ENCODE data around the gene EPB41L1. TPM values are rescaled to one million over a fixed set of nuclear protein-coding genes. Genes with fewer than 3 reads are reported as not detected.

EPB41L1 gene
- total and polyA plus RNA-seq, 12 donors = 7.5 to 21.7 (median 15.8) TPM

DNA sequence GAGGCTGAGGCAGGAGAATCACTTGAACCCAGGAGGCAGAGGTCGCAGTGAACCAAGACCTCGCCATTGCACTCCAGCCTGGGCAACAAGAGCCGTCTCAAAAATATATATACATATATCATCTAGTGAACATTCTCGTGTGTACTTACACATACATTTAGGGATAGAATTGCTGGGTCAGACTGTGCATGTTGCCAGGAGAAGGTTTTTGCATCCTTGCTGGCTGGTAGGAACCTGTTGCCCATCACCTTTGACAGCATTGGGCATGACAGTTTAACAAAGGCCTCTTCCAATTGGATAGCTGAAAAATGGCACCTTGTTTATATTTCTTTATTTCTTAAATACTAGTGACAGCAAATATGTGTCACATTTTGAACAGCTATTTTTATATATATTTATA lies 87.1 kb downstream of the EPB41L1 start:
- H3K27me3 ChIP-seq = no peaks in the 10 kb centered on the region
- intact Hi-C loops (cut with DNase I) = no loop called here
- no peak overlapping the region for H3K27ac ChIP-seq
- H3K4me3 ChIP-seq = no peak overlapping the region
- WGBS, 2 donors = 90 to 91% methylated on average over 4 of the region's 4 CpGs
- TF ChIP-seq CTCF (IDR thresholded peaks at IDR 0.05) = no peak
- H3K36me3 ChIP-seq = peaks cover 0 to 81% (median 33%) of the 10 kb centered on the region in 9 donors
- peaks cover 0 to 30% (median 18%) of the 10 kb centered on the region in 9 donors for H3K4me1 ChIP-seq
- H3K9me3 ChIP-seq = no peaks in the 10 kb centered on the region
- no peak for ATAC-seq
- no peak for DNase-seq

GRCh38 chr20:36243726-36244125 lies 89.2 kb downstream of the EPB41L1 start:
- H3K4me1 ChIP-seq = peaks cover 0 to 10% (median 0%) of the 10 kb centered on the region in 9 donors
- DNase-seq (no peak), ATAC-seq (peak in 1 of 8 donors; percentile 27)
- no peaks in the 10 kb centered on the region for H3K27me3 ChIP-seq
- peaks cover 0 to 100% (median 47%) of the 10 kb centered on the region in 9 donors for H3K36me3 ChIP-seq
- no peak overlapping the region for H3K4me3 ChIP-seq
- no peaks in the 10 kb centered on the region for H3K9me3 ChIP-seq
- WGBS, 2 donors = 58 to 64% methylated on average over 1 of the region's 1 CpG
- intact Hi-C loops (cut with DNase I) = no loop called here
- H3K27ac ChIP-seq = peak overlapping the region in 1 of 10 donors; percentile 5
- no peak for TF ChIP-seq CTCF (IDR thresholded peaks at IDR 0.05)

DNA sequence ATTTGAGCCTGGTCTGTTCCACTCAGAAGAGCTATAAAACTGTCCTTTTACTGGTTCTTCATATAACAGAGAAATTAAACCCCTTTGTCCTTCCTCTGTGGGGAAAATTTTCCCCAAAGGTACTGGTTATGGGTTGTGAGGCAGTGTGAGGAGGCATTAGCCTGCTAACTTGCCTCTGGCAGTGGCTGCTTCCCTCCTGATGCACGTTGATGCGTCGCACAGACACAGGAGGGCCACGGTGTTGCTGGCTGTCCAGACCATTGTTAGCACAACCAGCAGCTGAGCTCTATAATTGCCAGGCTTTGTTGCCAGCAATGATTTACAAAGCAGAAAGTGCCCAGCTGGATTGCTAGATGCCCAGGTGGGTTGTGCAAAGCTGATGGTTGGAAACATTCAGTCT lies 91.9 kb downstream of the EPB41L1 start:
- Histone ChIP-seq H3K27me3 (no peaks in the 10 kb centered on the region), H3K36me3 (peaks cover 0 to 100% (median 44%) of the 10 kb centered on the region in 9 donors), H3K9me3 (no peaks in the 10 kb centered on the region), H3K4me1 (peaks cover 0 to 7% (median 0%) of the 10 kb centered on the region in 9 donors), H3K4me3 (no peak overlapping the region), H3K27ac (no peak overlapping the region)
- intact Hi-C loops (cut with DNase I) = no loop called here
- DNase-seq (no peak), ATAC-seq (no peak)
- no peak for TF ChIP-seq CTCF (IDR thresholded peaks at IDR 0.05)
- WGBS, 2 donors = 82% methylated on average over 4 of the region's 4 CpGs

DNA sequence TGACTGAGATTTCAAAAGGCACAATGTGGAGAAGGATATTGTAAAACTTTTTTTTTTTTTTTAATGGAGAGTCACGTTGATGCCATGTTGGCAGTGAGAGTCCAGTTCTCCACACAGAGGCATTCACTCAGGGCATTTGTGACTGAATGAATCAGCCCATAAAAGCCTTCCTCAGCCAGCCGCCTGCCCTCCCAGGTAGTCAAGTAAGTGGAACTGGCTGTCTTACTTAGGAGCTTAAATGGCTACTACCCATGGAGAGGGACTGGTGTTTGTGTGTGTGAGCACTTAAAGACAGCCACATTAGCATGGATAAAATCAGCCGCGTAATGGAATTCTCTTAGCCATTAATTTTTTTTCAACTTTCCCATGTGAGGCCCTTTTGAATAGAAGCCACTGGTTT lies 94.3 kb downstream of the EPB41L1 start:
- intact Hi-C loops (cut with DNase I) = no loop called here
- 85 to 93% methylated on average over 4 of the region's 4 CpGs for WGBS, 2 donors
- ATAC-seq = no peak
- Histone ChIP-seq H3K9me3 (no peaks in the 10 kb centered on the region), H3K4me1 (no peaks in the 10 kb centered on the region), H3K4me3 (no peak overlapping the region), H3K36me3 (peaks cover 0 to 100% (median 46%) of the 10 kb centered on the region in 9 donors), H3K27me3 (no peaks in the 10 kb centered on the region), H3K27ac (no peak overlapping the region)
- DNase-seq = no peak
- TF ChIP-seq CTCF (IDR thresholded peaks at IDR 0.05) = no peak
